Liver (tissue), 9 donors: ENCODE measurements around the gene GFRA1. TPM values are rescaled to one million over a fixed set of nuclear protein-coding genes. Genes with fewer than 3 reads are reported as not detected.
A peak's percentile ranks its signal among the peaks of the same experiment; 100 is the strongest.

ENCODE experiments used
- DNase-seq: peaks from one replicate; pipeline ENCODE4 v3.0.0-alpha.2; 2017; ENCODE audit warnings: low spot score
- H3K27ac ChIP-seq, 2 donors: one replicate each; pipeline ENCODE4 v1.7.0; 2013; ENCODE audit warnings: inconsistent platforms in 2 of 2, low read length in 2 of 2, control low read depth in 1 of 2, low read depth in 1 of 2, mild to moderate bottlenecking in 1 of 2
- H3K27me3 ChIP-seq, 4 donors: one replicate each; pipeline versions ENCODE4 v1.6.1 to v1.7.0; 2013; ENCODE audit warnings: low read length in 3 of 4, inconsistent platforms in 1 of 4, mild to moderate bottlenecking in 1 of 4, moderate library complexity in 1 of 4; ENCODE audit not compliant: control insufficient read depth in 4 of 4, insufficient read depth in 4 of 4
- H3K36me3 ChIP-seq, 4 donors: one replicate each; pipeline versions ENCODE4 v1.6.1 to v1.7.0; 2013; ENCODE audit warnings: low read length in 3 of 4, mild to moderate bottlenecking in 3 of 4, low read depth in 1 of 4, moderate library complexity in 1 of 4; ENCODE audit not compliant: control insufficient read depth in 4 of 4, insufficient read depth in 3 of 4
- H3K4me1 ChIP-seq, 4 donors: one replicate each; pipeline versions ENCODE4 v1.6.1 to v1.7.0; 2013; ENCODE audit warnings: low read length in 3 of 4, mild to moderate bottlenecking in 3 of 4, moderate library complexity in 1 of 4; ENCODE audit not compliant: control insufficient read depth in 4 of 4, insufficient read depth in 4 of 4
- H3K4me3 ChIP-seq, 3 donors: one replicate each; pipeline versions ENCODE4 v1.6.1 to v1.7.0; 2013; ENCODE audit warnings: low read length in 3 of 3, control low read depth in 1 of 3, low read depth in 1 of 3, mild to moderate bottlenecking in 1 of 3
- H3K9ac ChIP-seq, 2 donors: one replicate each; pipeline ENCODE4 v1.7.0; 2013; ENCODE audit warnings: low read length in 2 of 2, mild to moderate bottlenecking in 2 of 2, moderate library complexity in 2 of 2, control low read depth in 1 of 2, low read depth in 1 of 2
- H3K9me3 ChIP-seq, 4 donors: one replicate each; pipeline versions ENCODE4 v1.6.1 to v1.7.0; 2013; ENCODE audit warnings: low read length in 3 of 4; ENCODE audit not compliant: control insufficient read depth in 4 of 4
- EGR1 ChIP-seq, 2 donors: IDR thresholded peaks; 2 replicates each; pipeline ENCODE4 v1.6.1; 2016 to 2018; ENCODE audit warnings: antibody characterized with exemption in 2 of 2, low read depth in 2 of 2
- FOXA1 ChIP-seq: IDR thresholded peaks from 2 replicates; pipeline ENCODE4 v1.6.1; 2016; ENCODE audit warnings: antibody characterized with exemption
- FOXA2 ChIP-seq: IDR thresholded peaks from 2 replicates; pipeline ENCODE4 v1.6.1; 2016; ENCODE audit warnings: antibody characterized with exemption
- GABPA ChIP-seq, 2 donors: IDR thresholded peaks in 1 of 2; conservative IDR thresholded peaks in 1 of 2; 2 replicates each; pipeline ENCODE4 v1.6.1; 2016; ENCODE audit warnings: antibody characterized with exemption in 2 of 2, mild to moderate bottlenecking in 1 of 2, moderate library complexity in 1 of 2
- HNF4A ChIP-seq, 2 donors: conservative IDR thresholded peaks; 2 replicates each; pipeline ENCODE4 v1.6.1; 2016; ENCODE audit warnings: antibody characterized with exemption in 2 of 2, mild to moderate bottlenecking in 2 of 2
- HNF4G ChIP-seq: IDR thresholded peaks from 2 replicates; pipeline ENCODE4 v1.6.1; 2016; ENCODE audit warnings: antibody characterized with exemption
- JUND ChIP-seq, 2 donors: IDR thresholded peaks; 2 replicates each; pipeline ENCODE4 v1.6.1; 2016; ENCODE audit warnings: antibody characterized with exemption in 2 of 2
- NR2F2 ChIP-seq: IDR thresholded peaks from 2 replicates; pipeline ENCODE4 v1.6.1; 2016; ENCODE audit warnings: antibody characterized with exemption
- RAD21 ChIP-seq, 2 donors: IDR thresholded peaks; 2 replicates each; pipeline ENCODE4 v1.6.1; 2016; ENCODE audit warnings: antibody characterized with exemption in 2 of 2, mild to moderate bottlenecking in 2 of 2
- RXRA ChIP-seq, 2 donors: IDR thresholded peaks; 2 replicates each; pipeline ENCODE4 v1.6.1; 2017 to 2018; ENCODE audit warnings: antibody characterized with exemption in 2 of 2, mild to moderate bottlenecking in 1 of 2
- TAF1 ChIP-seq: conservative IDR thresholded peaks from 2 replicates; pipeline ENCODE4 v1.6.1; 2016; ENCODE audit warnings: antibody characterized with exemption, mild to moderate bottlenecking
- YY1 ChIP-seq: IDR thresholded peaks from 2 replicates; pipeline ENCODE4 v1.6.1; 2016; ENCODE audit warnings: antibody characterized with exemption, mild to moderate bottlenecking
- WGBS: extraction: QIAGEN DNeasy Blood & Tissue Kit; methylation state at CpG from one replicate; pipeline ENCODE4 v1.1.7; 2013; 5-methylcytosine and 5-hydroxymethylcytosine counted together
- polyA plus RNA-seq, 2 donors: library from polyadenylated mRNA; stranded (reverse) in 1 of 2; unstranded in 1 of 2; fragments of 200-250 nt in 1 of 2; fragments of >200 nt in 1 of 2; fragmentation: Nextera tagmentation in 1 of 2; extraction: Ambion mirVana in 1 of 2; gene quantifications; one replicate each; pipeline versions ENCODE4 v1.2.1 to v1.2.3, GENCODE V29; 2013 to 2015
- total RNA-seq, 2 donors: library from RNA; depleted of rRNA; stranded (reverse); fragments of >200 nt; gene quantifications; one replicate each; pipeline ENCODE4 v1.2.3, GENCODE V29; 2014
- TF ChIP-seq, protein P1 (sequence below): IDR thresholded peaks from 2 replicates; pipeline ENCODE4 v1.6.1; 2016; ENCODE audit warnings: antibody characterized with exemption
- TF ChIP-seq, protein P2 (sequence below): IDR thresholded peaks from 2 replicates; pipeline ENCODE4 v1.6.1; 2016; ENCODE audit warnings: antibody characterized with exemption
- TF ChIP-seq, protein P3 (sequence below): fragments of 150-350 bp; IDR thresholded peaks from 2 replicates; pipeline ENCODE4 v1.5.1; 2017; ENCODE audit warnings: improper control_type of control experiment, low read depth, low read length; ENCODE audit not compliant: missing input control
- TF ChIP-seq, protein P4 (sequence below): IDR thresholded peaks from 2 replicates; pipeline ENCODE4 v1.6.1; 2016; ENCODE audit warnings: antibody characterized with exemption, mild to moderate bottlenecking
- TF ChIP-seq, protein P5 (sequence below): IDR thresholded peaks from 2 replicates; pipeline ENCODE4 v1.6.1; 2016; ENCODE audit warnings: antibody characterized with exemption
- donor health status: healthy.
- donor health status: healthy.
- donor health status: healthy.
- donor health status: healthy.
- donor health status: healthy.

Gene GFRA1
- total and polyA plus RNA-seq, 4 donors = 14.2 to 53.6 (median 17.8) TPM

DNA sequence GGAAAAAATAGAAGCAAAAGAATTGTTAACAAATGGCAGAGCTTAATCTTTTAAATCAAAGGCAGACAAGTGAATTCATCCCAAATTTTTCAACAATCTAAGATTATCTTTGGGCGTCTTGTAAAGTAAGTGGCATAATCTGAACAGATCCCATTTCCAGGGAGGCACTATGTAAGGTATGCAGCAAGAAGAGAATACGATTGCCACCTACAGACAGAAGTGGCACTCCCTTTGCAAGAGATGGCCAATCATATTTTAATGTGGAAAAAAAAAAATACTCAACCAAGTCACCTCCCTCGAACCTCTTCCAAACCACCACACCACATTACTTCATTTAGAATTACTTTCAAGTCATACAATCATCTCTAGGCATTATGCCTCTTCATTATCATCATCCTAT is 4.0 kb downstream of the GFRA1 start:
- 47% methylated on average over 3 of the region's 3 CpGs for WGBS
- Histone ChIP-seq H3K9ac (no peak overlapping the region), H3K4me1 (peaks cover 3 to 20% (median 15%) of the 10 kb centered on the region in 4 donors), H3K9me3 (no peaks in the 10 kb centered on the region), H3K4me3 (no peak overlapping the region), H3K27ac (peak overlapping the region in 1 of 2 donors; percentile 7), H3K27me3 (no peaks in the 10 kb centered on the region), H3K36me3 (peaks cover 0 to 4% (median 0%) of the 10 kb centered on the region in 4 donors)
- no peak for DNase-seq
- TF ChIP-seq EGR1 (IDR thresholded peaks at IDR 0.05; ENCODE audit: low read depth in 2 of 2) (no peak), RAD21 (IDR thresholded peaks at IDR 0.05) (peak; percentile 65 to 78)
- TF ChIP-seq, protein P1, sequence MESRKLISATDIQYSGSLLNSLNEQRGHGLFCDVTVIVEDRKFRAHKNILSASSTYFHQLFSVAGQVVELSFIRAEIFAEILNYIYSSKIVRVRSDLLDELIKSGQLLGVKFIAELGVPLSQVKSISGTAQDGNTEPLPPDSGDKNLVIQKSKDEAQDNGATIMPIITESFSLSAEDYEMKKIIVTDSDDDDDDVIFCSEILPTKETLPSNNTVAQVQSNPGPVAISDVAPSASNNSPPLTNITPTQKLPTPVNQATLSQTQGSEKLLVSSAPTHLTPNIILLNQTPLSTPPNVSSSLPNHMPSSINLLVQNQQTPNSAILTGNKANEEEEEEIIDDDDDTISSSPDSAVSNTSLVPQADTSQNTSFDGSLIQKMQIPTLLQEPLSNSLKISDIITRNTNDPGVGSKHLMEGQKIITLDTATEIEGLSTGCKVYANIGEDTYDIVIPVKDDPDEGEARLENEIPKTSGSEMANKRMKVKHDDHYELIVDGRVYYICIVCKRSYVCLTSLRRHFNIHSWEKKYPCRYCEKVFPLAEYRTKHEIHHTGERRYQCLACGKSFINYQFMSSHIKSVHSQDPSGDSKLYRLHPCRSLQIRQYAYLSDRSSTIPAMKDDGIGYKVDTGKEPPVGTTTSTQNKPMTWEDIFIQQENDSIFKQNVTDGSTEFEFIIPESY = no peak
- TF ChIP-seq, protein P2, sequence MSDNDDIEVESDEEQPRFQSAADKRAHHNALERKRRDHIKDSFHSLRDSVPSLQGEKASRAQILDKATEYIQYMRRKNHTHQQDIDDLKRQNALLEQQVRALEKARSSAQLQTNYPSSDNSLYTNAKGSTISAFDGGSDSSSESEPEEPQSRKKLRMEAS = no peak
- TF ChIP-seq, protein P3, sequence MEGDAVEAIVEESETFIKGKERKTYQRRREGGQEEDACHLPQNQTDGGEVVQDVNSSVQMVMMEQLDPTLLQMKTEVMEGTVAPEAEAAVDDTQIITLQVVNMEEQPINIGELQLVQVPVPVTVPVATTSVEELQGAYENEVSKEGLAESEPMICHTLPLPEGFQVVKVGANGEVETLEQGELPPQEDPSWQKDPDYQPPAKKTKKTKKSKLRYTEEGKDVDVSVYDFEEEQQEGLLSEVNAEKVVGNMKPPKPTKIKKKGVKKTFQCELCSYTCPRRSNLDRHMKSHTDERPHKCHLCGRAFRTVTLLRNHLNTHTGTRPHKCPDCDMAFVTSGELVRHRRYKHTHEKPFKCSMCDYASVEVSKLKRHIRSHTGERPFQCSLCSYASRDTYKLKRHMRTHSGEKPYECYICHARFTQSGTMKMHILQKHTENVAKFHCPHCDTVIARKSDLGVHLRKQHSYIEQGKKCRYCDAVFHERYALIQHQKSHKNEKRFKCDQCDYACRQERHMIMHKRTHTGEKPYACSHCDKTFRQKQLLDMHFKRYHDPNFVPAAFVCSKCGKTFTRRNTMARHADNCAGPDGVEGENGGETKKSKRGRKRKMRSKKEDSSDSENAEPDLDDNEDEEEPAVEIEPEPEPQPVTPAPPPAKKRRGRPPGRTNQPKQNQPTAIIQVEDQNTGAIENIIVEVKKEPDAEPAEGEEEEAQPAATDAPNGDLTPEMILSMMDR = peak; percentile 37

DNA sequence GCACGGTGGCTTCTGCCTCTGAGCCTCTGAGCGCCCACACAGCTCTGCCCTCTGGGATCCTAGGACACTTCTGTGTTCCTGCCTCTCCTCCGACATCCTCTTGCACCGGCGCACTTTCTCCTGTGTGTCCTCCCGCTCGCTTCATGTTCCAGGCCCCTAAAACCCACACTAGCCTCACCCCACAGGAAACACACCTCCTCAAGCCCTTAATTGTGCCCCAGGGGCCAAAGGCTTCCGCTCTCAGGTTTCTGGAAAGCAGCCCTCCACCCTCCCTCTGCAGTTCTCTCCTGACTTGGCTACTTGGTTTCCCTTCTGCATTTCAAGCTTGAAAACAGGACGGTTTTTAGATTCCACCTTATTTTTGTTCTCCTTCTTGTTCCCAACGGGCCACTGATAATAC is 7.3 kb downstream of the GFRA1 start:
- H3K4me1 ChIP-seq = peaks cover 0 to 10% (median 9%) of the 10 kb centered on the region in 4 donors
- TF ChIP-seq, protein P1 = no peak
- no peak for TF ChIP-seq RXRA (IDR thresholded peaks at IDR 0.05)
- TF ChIP-seq JUND (IDR thresholded peaks at IDR 0.05) = no peak
- no peak for TF ChIP-seq TAF1
- TF ChIP-seq HNF4A (conservative IDR thresholded peaks at IDR 0.05) = no peak
- no peak for TF ChIP-seq NR2F2
- no peak for TF ChIP-seq GABPA (IDR thresholded peaks at IDR 0.05 in 1 of 2, conservative IDR thresholded peaks at IDR 0.05 in 1 of 2)
- no peak for TF ChIP-seq RAD21 (IDR thresholded peaks at IDR 0.05)
- no peak for TF ChIP-seq HNF4G
- TF ChIP-seq, protein P4, sequence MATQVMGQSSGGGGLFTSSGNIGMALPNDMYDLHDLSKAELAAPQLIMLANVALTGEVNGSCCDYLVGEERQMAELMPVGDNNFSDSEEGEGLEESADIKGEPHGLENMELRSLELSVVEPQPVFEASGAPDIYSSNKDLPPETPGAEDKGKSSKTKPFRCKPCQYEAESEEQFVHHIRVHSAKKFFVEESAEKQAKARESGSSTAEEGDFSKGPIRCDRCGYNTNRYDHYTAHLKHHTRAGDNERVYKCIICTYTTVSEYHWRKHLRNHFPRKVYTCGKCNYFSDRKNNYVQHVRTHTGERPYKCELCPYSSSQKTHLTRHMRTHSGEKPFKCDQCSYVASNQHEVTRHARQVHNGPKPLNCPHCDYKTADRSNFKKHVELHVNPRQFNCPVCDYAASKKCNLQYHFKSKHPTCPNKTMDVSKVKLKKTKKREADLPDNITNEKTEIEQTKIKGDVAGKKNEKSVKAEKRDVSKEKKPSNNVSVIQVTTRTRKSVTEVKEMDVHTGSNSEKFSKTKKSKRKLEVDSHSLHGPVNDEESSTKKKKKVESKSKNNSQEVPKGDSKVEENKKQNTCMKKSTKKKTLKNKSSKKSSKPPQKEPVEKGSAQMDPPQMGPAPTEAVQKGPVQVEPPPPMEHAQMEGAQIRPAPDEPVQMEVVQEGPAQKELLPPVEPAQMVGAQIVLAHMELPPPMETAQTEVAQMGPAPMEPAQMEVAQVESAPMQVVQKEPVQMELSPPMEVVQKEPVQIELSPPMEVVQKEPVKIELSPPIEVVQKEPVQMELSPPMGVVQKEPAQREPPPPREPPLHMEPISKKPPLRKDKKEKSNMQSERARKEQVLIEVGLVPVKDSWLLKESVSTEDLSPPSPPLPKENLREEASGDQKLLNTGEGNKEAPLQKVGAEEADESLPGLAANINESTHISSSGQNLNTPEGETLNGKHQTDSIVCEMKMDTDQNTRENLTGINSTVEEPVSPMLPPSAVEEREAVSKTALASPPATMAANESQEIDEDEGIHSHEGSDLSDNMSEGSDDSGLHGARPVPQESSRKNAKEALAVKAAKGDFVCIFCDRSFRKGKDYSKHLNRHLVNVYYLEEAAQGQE = no peak
- TF ChIP-seq, protein P3 = no peak
- no peak for TF ChIP-seq EGR1 (IDR thresholded peaks at IDR 0.05; ENCODE audit: low read depth in 2 of 2)
- TF ChIP-seq, protein P5, sequence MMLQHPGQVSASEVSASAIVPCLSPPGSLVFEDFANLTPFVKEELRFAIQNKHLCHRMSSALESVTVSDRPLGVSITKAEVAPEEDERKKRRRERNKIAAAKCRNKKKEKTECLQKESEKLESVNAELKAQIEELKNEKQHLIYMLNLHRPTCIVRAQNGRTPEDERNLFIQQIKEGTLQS = no peak
- TF ChIP-seq FOXA1 = no peak
- no peak for TF ChIP-seq FOXA2
- TF ChIP-seq, protein P2 = no peak
- TF ChIP-seq YY1 = no peak
- no peak overlapping the region for H3K27ac ChIP-seq
- 84% methylated on average over 10 of the region's 10 CpGs for WGBS
- no peaks in the 10 kb centered on the region for H3K9me3 ChIP-seq
- no peak overlapping the region for H3K9ac ChIP-seq
- no peak overlapping the region for H3K4me3 ChIP-seq
- no peak for DNase-seq
- no peaks in the 10 kb centered on the region for H3K27me3 ChIP-seq
- peaks cover 0 to 9% (median 0%) of the 10 kb centered on the region in 4 donors for H3K36me3 ChIP-seq
